Body of pancreas (tissue), 4 donors: ENCODE data around the gene TFB1M.

ENCODE experiments used
- CTCF ChIP-seq, 7 experiments: fragments of 450-650 bp in 4 of 7; fragments of 200-600 bp in 3 of 7; sonication (generic) in 3 of 7; IDR thresholded peaks; one replicate each; pipeline ENCODE4 v1.5.1; 2016 to 2019; ENCODE audit warnings: antibody characterized with exemption in 7 of 7
- POLR2A ChIP-seq, 3 donors: fragments of 450-650 bp; IDR thresholded peaks; one replicate each; pipeline ENCODE4 v1.6.1; 2016; ENCODE audit warnings: antibody characterized with exemption in 3 of 3, mild to moderate bottlenecking in 2 of 3

GRCh38 chr6:155261111-155261900 lies 53.0 kb downstream of the TFB1M start:
- TF ChIP-seq CTCF (IDR thresholded peaks at IDR 0.05) (no peak), POLR2A (IDR thresholded peaks at IDR 0.05) (no peak)
